K562 (cell line): ENCODE data around the gene ITPRIPL2. TPM values are rescaled to one million over a fixed set of nuclear protein-coding genes. Genes with fewer than 3 reads are reported as not detected.
A peak's percentile ranks its signal among the peaks of the same experiment; 100 is the strongest.

Experiments used
- CBX5 ChIP-seq: IDR thresholded peaks from 2 replicates; pipeline ENCODE4 v1.6.1; 2014; ENCODE audit warnings: low read depth, borderline replicate concordance
- CHD4 ChIP-seq: fragments of 200-600 bp; sonication (generic); IDR thresholded peaks from 3 replicates; pipeline ENCODE4 v1.6.1; 2012; ENCODE audit warnings: low read depth, mild to moderate bottlenecking, mixed read lengths, low read length, inconsistent platforms; ENCODE audit not compliant: insufficient read depth, insufficient replicate concordance, poor library complexity, severe bottlenecking
- DNMT1 ChIP-seq: fragments of 450-650 bp; IDR thresholded peaks from 2 replicates; pipeline ENCODE4 v1.6.1; 2016; ENCODE audit warnings: antibody characterized with exemption, mild to moderate bottlenecking
- ELK3 ChIP-seq: fragments of 450-650 bp; formaldehyde crosslinking; IDR thresholded peaks from 2 replicates; pipeline ENCODE4 v1.4.0; 2020; ENCODE audit warnings: mild to moderate bottlenecking
- HBP1 ChIP-seq: fragments of 450-650 bp; formaldehyde crosslinking; IDR thresholded peaks from 2 replicates; pipeline ENCODE4 v1.4.0; 2022; ENCODE audit warnings: missing genetic modification characterization
- HDGF ChIP-seq: fragments of 450-650 bp; IDR thresholded peaks from 2 replicates; pipeline ENCODE4 v1.6.1; 2016
- KAT8 ChIP-seq: fragments of 450-650 bp; IDR thresholded peaks from 2 replicates; pipeline ENCODE4 v1.6.1; 2016; ENCODE audit warnings: low read depth, mild to moderate bottlenecking
- PHTF2 ChIP-seq: fragments of 250-450 bp; sonication (Bioruptor Pico); IDR thresholded peaks from 2 replicates; pipeline ENCODE4 v1.5.0; 2021; ENCODE audit warnings: mild to moderate bottlenecking
- PRPF4 ChIP-seq: fragments of 200-400 bp; formaldehyde crosslinking; IDR thresholded peaks from one replicate; pipeline ENCODE4 v1.6.1; 2017; ENCODE audit warnings: low read length, low read depth, mild to moderate bottlenecking; ENCODE audit not compliant: insufficient read depth, poor library complexity, severe bottlenecking
- RB1 ChIP-seq: fragments of 450-650 bp; IDR thresholded peaks from 2 replicates; pipeline ENCODE4 v1.6.1; 2017; ENCODE audit warnings: low read depth, mild to moderate bottlenecking
- SMAD2 ChIP-seq: fragments of 150-350 bp; IDR thresholded peaks from 2 replicates; pipeline ENCODE4 v1.6.1; 2014; ENCODE audit warnings: low read depth, mild to moderate bottlenecking, low read length
- SP2 ChIP-seq: IDR thresholded peaks from 2 replicates; pipeline ENCODE4 v1.6.1; 2011; ENCODE audit warnings: mild to moderate bottlenecking, low read depth, low read length, moderate library complexity; ENCODE audit not compliant: poor library complexity, severe bottlenecking; ENCODE audit errors: extremely low read depth
- SRSF3 ChIP-seq: fragments of 200-400 bp; formaldehyde crosslinking; IDR thresholded peaks from 2 replicates; pipeline ENCODE4 v1.6.1; 2016; ENCODE audit warnings: mild to moderate bottlenecking, low read length, moderate library complexity; ENCODE audit not compliant: insufficient read depth
- STAG1 ChIP-seq: sonication (generic); formaldehyde crosslinking; IDR thresholded peaks from 2 replicates; pipeline ENCODE4 v1.5.0; 2020; ENCODE audit warnings: missing genetic modification reagents, borderline replicate concordance
- ZMIZ1 ChIP-seq, 2 experiments: fragments of 150-350 bp in 1 of 2; IDR thresholded peaks; 2 replicates each; pipeline ENCODE4 v1.6.1; 2012 to 2016; ENCODE audit warnings: low read depth in 2 of 2, low read length in 2 of 2, mild to moderate bottlenecking in 1 of 2, moderate library complexity in 1 of 2
- ZNF263 ChIP-seq: sonication (generic); formaldehyde crosslinking; IDR thresholded peaks from 2 replicates; pipeline ENCODE4 v1.8.0; 2022; ENCODE audit warnings: mild to moderate bottlenecking, missing genetic modification reagents, borderline replicate concordance
- ZNF551 ChIP-seq: fragments of 250-450 bp; sonication (Bioruptor Pico); IDR thresholded peaks from 2 replicates; pipeline ENCODE4 v1.5.0; 2021; ENCODE audit warnings: mild to moderate bottlenecking, moderate library complexity
- ZNF639 ChIP-seq, 2 experiments: fragments of 200-800 bp in 1 of 2; sonication (Bioruptor generic) in 1 of 2; sonication (generic) in 1 of 2; formaldehyde crosslinking in 1 of 2; IDR thresholded peaks in 1 of 2; conservative IDR thresholded peaks in 1 of 2; 2 replicates each; pipeline versions ENCODE4 v1.5.0 to v1.6.1; 2016 to 2020; ENCODE audit warnings: missing compliant biosample characterization in 1 of 2, missing genetic modification characterization in 1 of 2, missing genetic modification reagents in 1 of 2
- ZNF695 ChIP-seq: fragments of 450-650 bp; formaldehyde crosslinking; IDR thresholded peaks from 2 replicates; pipeline ENCODE4 v1.4.0; 2020; ENCODE audit warnings: mild to moderate bottlenecking, moderate library complexity
- ZNF785 ChIP-seq: fragments of 250-450 bp; sonication (Bioruptor Pico); IDR thresholded peaks from 2 replicates; pipeline ENCODE4 v1.4.0; 2020; ENCODE audit warnings: mild to moderate bottlenecking
- polyA plus RNA-seq, 8 experiments: library from polyadenylated mRNA; depleted of rRNA in 4 of 8; stranded (reverse) in 5 of 8; unstranded in 3 of 8; fragments of >200 nt; fragmentation: Nextera tagmentation in 2 of 8; fragmentation: Illumina TruSeq in 1 of 8; extraction: Ambion mirVana in 2 of 8; extraction: Trizol in 1 of 8; gene quantifications; 2 replicates each; pipeline versions ENCODE4 v1.2.1 to v1.2.3, GENCODE V29; 2011 to 2014; ENCODE audit warnings: inconsistent platforms in 1 of 8, missing spikeins in 1 of 8
- total RNA-seq, 7 experiments: library from RNA; depleted of rRNA in 6 of 7; stranded (reverse); fragments of >200 nt in 6 of 7; fragmentation: Illumina TruSeq in 2 of 7; extraction: Trizol in 2 of 7; gene quantifications; 2 replicates each; pipeline versions ENCODE4 v1.2.1 to v1.2.3, GENCODE V29; 2011 to 2021; ENCODE audit warnings: low replicate concordance in 1 of 7

The ITPRIPL2 gene
- total and polyA plus RNA-seq, 9 of the 15 experiments (the other 6 are each of a cell fraction or from before 2014, with no cell fraction given): 0.04 to 2.2 (median 0.58) TPM

- TF ChIP-seq HBP1 (CRISPR knock-in tag): 0 out of 2 replicates have a peak, but pooled peaks have one; percentile 22
- TF ChIP-seq SMAD2: no peak
- TF ChIP-seq CBX5: no peak
- peak; percentile 92 for TF ChIP-seq RB1
- TF ChIP-seq KAT8: no peak
- no peak; a peak in 1 of 4 replicates for TF ChIP-seq ZMIZ1 (IDR thresholded peaks at IDR 0.05; ENCODE audit: low read depth in 2 of 2, low read length in 2 of 2)
- no peak for TF ChIP-seq ELK3 (CRISPR knock-in tag)
- no peak for TF ChIP-seq ZNF785 (CRISPR knock-in tag)
- TF ChIP-seq DNMT1: no peak
- no peak; the same call in 1 of the 2 replicates for TF ChIP-seq ZNF263 (CRISPR knock-in tag)
- no peak for TF ChIP-seq ZNF639 (CRISPR knock-in tag; conservative IDR thresholded peaks at IDR 0.05 in 1 of 2, IDR thresholded peaks at IDR 0.05 in 1 of 2)
- TF ChIP-seq CHD4: no peak
- no peak for TF ChIP-seq PRPF4
- no peak for TF ChIP-seq SRSF3
- TF ChIP-seq HDGF: no peak
- TF ChIP-seq STAG1: peak; percentile 85
- no peak for TF ChIP-seq SP2
- TF ChIP-seq PHTF2: no peak
- TF ChIP-seq ZNF551 (CRISPR knock-in tag): no peak
- TF ChIP-seq ZNF695 (CRISPR knock-in tag): no peak
These were observed 27.2 kb upstream of the ITPRIPL2 start (continued) for GRCh38 chr16:19086322-19087199.
